ENCODE results near the gene KHK.

- no peak for TF ChIP-seq CTCF (IDR thresholded peaks at IDR 0.05)
- TF ChIP-seq POLR2A (IDR thresholded peaks at IDR 0.05), result no peak
Measured at GRCh38 chr2:27102329-27102728, 15.8 kb downstream of the KHK start.
